HepG2 (cell line): Measurements from ENCODE around the gene CNOT6. TPM values are rescaled to one million over a fixed set of nuclear protein-coding genes. Genes with fewer than 3 reads are reported as not detected.

Source experiments
- ATAC-seq: fragments of 200-7000 bp; cut with Tn5 transposase; 3 replicates; pipeline ENCODE4 v1.9.1; 2020; ENCODE audit warnings: mild to moderate bottlenecking, moderate library complexity
- BruUV-seq: library from RNA; stranded (reverse); fragments of 400-500 nt; replicated peaks from 2 replicates; lab custom pipeline; 2021; lab: Mats Ljungman, UMichigan
- CTCF ChIA-PET: fragments of 300-600 bp; formaldehyde crosslinking; extraction: SDS; loops from one replicate; lab custom pipeline; 2021; ENCODE audit warnings: low total read pairs, inconsistent platforms, low intra/inter-chr PET ratio; lab: Yijun Ruan, JAX
- POLR2A ChIA-PET: fragments of 350-600 bp; sonication (Branson Sonifier 250); formaldehyde crosslinking; loops from one replicate; lab custom pipeline; 2020; ENCODE audit warnings: antibody characterized with exemption, inconsistent platforms; lab: Yijun Ruan, JAX
- DNase-seq: peaks from one replicate; pipeline ENCODE4 v3.0.0-alpha.2; 2015; ENCODE audit warnings: low spot score
- FAIRE-seq: peaks from 3 replicates; lab custom pipeline; 2011; peaks lifted over from hg19 to GRCh38; lab: Jason Lieb, UNC
- H2AFZ ChIP-seq: one replicate; pipeline ENCODE4 v1.6.1; 2011; ENCODE audit warnings: low read length, inconsistent platforms
- H3K27ac ChIP-seq: fragments of 300-600 bp; 3 replicates; pipeline ENCODE4 v1.8.0; 2011; ENCODE audit warnings: mixed run types, mild to moderate bottlenecking, mixed read lengths, low read length, inconsistent platforms; ENCODE audit not compliant: insufficient read depth; ENCODE audit errors: extremely low read length
- H3K27me3 ChIP-seq, 2 experiments: fragments of 200-600 bp in 1 of 2; 2 replicates in 1 of 2; 3 replicates in 1 of 2; pipeline versions ENCODE4 v1.6.0 to v1.8.0; 2011; ENCODE audit warnings: low read length in 2 of 2, mild to moderate bottlenecking in 2 of 2, moderate library complexity in 2 of 2, inconsistent platforms in 1 of 2; ENCODE audit not compliant: insufficient read depth in 2 of 2, control insufficient read depth in 1 of 2
- H3K36me3 ChIP-seq, 2 experiments: fragments of 200-600 bp in 1 of 2; replicated peaks in 1 of 2; 2 replicates in 1 of 2; 3 replicates in 1 of 2; pipeline versions ENCODE4 v1.5.1 to v1.8.0; 2011; ENCODE audit warnings: low read length in 2 of 2, inconsistent platforms in 1 of 2; ENCODE audit not compliant: insufficient read depth in 2 of 2, control insufficient read depth in 1 of 2
- H3K4me1 ChIP-seq: 2 replicates; pipeline ENCODE4 v1.5.1; 2012; ENCODE audit warnings: low read length, inconsistent platforms; ENCODE audit not compliant: insufficient read depth
- H3K4me2 ChIP-seq: 2 replicates; pipeline ENCODE4 v1.6.0; 2011; ENCODE audit warnings: low read depth, low read length, inconsistent platforms
- H3K4me3 ChIP-seq, 3 experiments: fragments of 200-600 bp in 1 of 3; sonication (generic), shearing (Covaris generic) in 1 of 3; replicated peaks in 1 of 3; 2 replicates each; pipeline ENCODE4 v1.5.1; 2011 to 2016; ENCODE audit warnings: low read length in 3 of 3, inconsistent platforms in 2 of 3, low read depth in 2 of 3, mild to moderate bottlenecking in 2 of 3, control low read depth in 1 of 3, mixed read lengths in 1 of 3; ENCODE audit not compliant: insufficient read depth in 1 of 3
- H3K79me2 ChIP-seq: one replicate; pipeline ENCODE4 v1.6.1; 2011; ENCODE audit warnings: low read length, inconsistent platforms; ENCODE audit not compliant: insufficient read depth
- H3K9ac ChIP-seq: 2 replicates; pipeline ENCODE4 v1.6.0; 2011; ENCODE audit warnings: mild to moderate bottlenecking, low read depth, low read length, inconsistent platforms; ENCODE audit not compliant: insufficient read depth
- H3K9me3 ChIP-seq: 2 replicates; pipeline ENCODE4 v1.5.1; 2012; ENCODE audit warnings: mild to moderate bottlenecking, low read length
- H4K20me1 ChIP-seq: 2 replicates; pipeline ENCODE4 v1.6.0; 2011; ENCODE audit warnings: inconsistent platforms, mild to moderate bottlenecking, low read length, moderate library complexity; ENCODE audit not compliant: insufficient read depth
- GTF2F1 ChIP-seq: fragments of 150-350 bp; IDR thresholded peaks from 2 replicates; pipeline ENCODE4 v1.6.1; 2014; ENCODE audit warnings: low read length
- HNRNPL ChIP-seq: fragments of 200-400 bp; formaldehyde crosslinking; IDR thresholded peaks from 2 replicates; pipeline ENCODE4 v1.6.1; 2017; ENCODE audit warnings: mild to moderate bottlenecking, low read depth, low read length
- KDM5B ChIP-seq: sonication (generic); formaldehyde crosslinking; IDR thresholded peaks from 2 replicates; pipeline ENCODE4 v1.4.0; 2020; ENCODE audit warnings: missing genetic modification reagents, mild to moderate bottlenecking, borderline replicate concordance
- PAF1 ChIP-seq: IDR thresholded peaks from 2 replicates; pipeline ENCODE4 v1.6.1; 2016; ENCODE audit warnings: missing genetic modification reagents, missing compliant biosample characterization
- SP2 ChIP-seq: sonication (generic); formaldehyde crosslinking; IDR thresholded peaks from 2 replicates; pipeline ENCODE4 v1.5.1; 2020; ENCODE audit warnings: mild to moderate bottlenecking, missing genetic modification reagents
- ZBTB20 ChIP-seq: sonication (generic); formaldehyde crosslinking; IDR thresholded peaks from 2 replicates; pipeline ENCODE4 v1.8.1; 2023; ENCODE audit warnings: missing genetic modification reagents, low read depth, mild to moderate bottlenecking, borderline replicate concordance
- ZNF12 ChIP-seq: sonication (generic); formaldehyde crosslinking; IDR thresholded peaks from 2 replicates; pipeline ENCODE4 v1.5.0; 2020; ENCODE audit warnings: missing genetic modification reagents
- ZNF30 ChIP-seq: sonication (generic); formaldehyde crosslinking; IDR thresholded peaks from 2 replicates; pipeline ENCODE4 v1.5.0; 2020; ENCODE audit warnings: mild to moderate bottlenecking, missing genetic modification reagents
- ZNF451 ChIP-seq: sonication (generic); formaldehyde crosslinking; IDR thresholded peaks from 2 replicates; pipeline ENCODE4 v1.5.0; 2020; ENCODE audit warnings: mild to moderate bottlenecking, missing genetic modification reagents
- ZZZ3 ChIP-seq: sonication (generic); formaldehyde crosslinking; IDR thresholded peaks from 2 replicates; pipeline ENCODE4 v1.4.0; 2020; ENCODE audit warnings: missing genetic modification reagents, mild to moderate bottlenecking, borderline replicate concordance
- WGBS: methylation state at CpG from one replicate; pipeline ENCODE4 v1.1.6; 2017; ENCODE audit warnings: low lambda C conversion rate; 5-methylcytosine and 5-hydroxymethylcytosine counted together
- in situ Hi-C: cut with HindIII; loops from 2 replicates; pipeline ENCODE4 v1.10.0; 2017; ENCODE audit warnings: low pct_unique_long_range_greater_than_20kb; ENCODE audit not compliant: extremely low pct_ligation_motif_present
- intact Hi-C: fragments of 100-400 bp; cut with micrococcal nuclease; formaldehyde crosslinking; loops from one replicate; pipeline ENCODE4 v1.10.0; 2022; ENCODE audit not compliant: unreplicated experiment
- polyA plus RNA-seq, 8 experiments: library from polyadenylated mRNA; depleted of rRNA in 3 of 8; stranded (reverse) in 7 of 8; unstranded in 1 of 8; fragments of >200 nt; fragmentation: Illumina TruSeq in 4 of 8; extraction: Trizol in 4 of 8; gene quantifications; 2 replicates each; pipeline versions ENCODE4 v1.2.1 to v1.2.3, GENCODE V29; 2011 to 2016; ENCODE audit warnings: low read depth in 4 of 8, missing spikeins in 1 of 8, mixed read lengths in 1 of 8; ENCODE audit not compliant: insufficient read depth in 1 of 8
- total RNA-seq, 5 experiments: library from RNA; depleted of rRNA; stranded (reverse); fragments of >200 nt; fragmentation: Illumina TruSeq; extraction: Trizol; gene quantifications; 2 replicates each; pipeline ENCODE4 v1.2.3, GENCODE V29; 2016; ENCODE audit warnings: low read depth in 1 of 5
- TF ChIP-seq, protein P1 (sequence below): sonication (generic); formaldehyde crosslinking; IDR thresholded peaks from 2 replicates; pipeline ENCODE4 v1.4.0; 2020; ENCODE audit warnings: missing genetic modification reagents

CNOT6 gene
- total and polyA plus RNA-seq, 2 of the 13 experiments (the other 11 are each of a cell fraction or from before 2014, with no cell fraction given): 8.8 to 9.1 TPM

DNA sequence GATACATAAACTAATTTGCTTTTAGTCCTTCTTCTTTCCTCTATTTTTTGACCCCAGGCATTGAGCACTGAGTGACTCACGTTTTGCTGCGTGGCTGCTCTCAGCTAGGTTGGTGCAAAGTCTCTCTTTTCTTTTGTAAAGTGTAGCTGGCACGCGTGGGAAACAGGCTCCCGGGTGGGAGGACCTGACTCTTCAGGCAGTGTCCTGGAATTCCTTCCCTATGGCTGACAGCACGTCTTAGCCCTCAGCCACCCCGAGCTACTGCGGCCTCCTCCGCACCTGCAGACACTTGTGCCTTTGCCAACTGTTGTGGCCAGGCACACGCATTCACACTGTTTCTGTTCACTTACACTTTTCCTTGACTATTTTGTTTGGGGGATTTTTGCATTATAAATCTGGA is 98.0 kb downstream of the CNOT6 start:
- H3K27ac ChIP-seq: no peak overlapping the region
- ATAC-seq (no peak), DNase-seq (no peak), FAIRE-seq (no peak)
- ChIA-PET POLR2A (no interaction called here), CTCF (no interaction called here)
- 31% methylated on average over 10 of the region's 10 CpGs for WGBS
- no peak overlapping the region for H3K4me3 ChIP-seq
- H3K9ac ChIP-seq: no peak overlapping the region
- intact Hi-C loops (no loop called here), in situ Hi-C loops (no loop called here)
- peaks cover 26 to 74% of the 10 kb centered on the region in 2 experiments for H3K27me3 ChIP-seq
- no peak overlapping the region for H2AFZ ChIP-seq
- no peak overlapping the region; the same call in 1 of the 2 replicates for H3K4me2 ChIP-seq
- H3K4me1 ChIP-seq: peaks cover 24% of the 10 kb centered on the region
- no peaks in the 10 kb centered on the region for H3K79me2 ChIP-seq
- no peaks in the 10 kb centered on the region for H3K36me3 ChIP-seq
- H4K20me1 ChIP-seq: no peaks in the 10 kb centered on the region
- no TSS peak for BruUV-seq
- TF ChIP-seq HNRNPL (no peak), PAF1 (CRISPR knock-in tag) (no peak), SP2 (CRISPR knock-in tag) (no peak), ZNF30 (CRISPR knock-in tag) (no peak), ZNF451 (CRISPR knock-in tag) (no peak), ZZZ3 (no peak), ZNF12 (CRISPR knock-in tag) (no peak), KDM5B (CRISPR knock-in tag) (no peak), ZBTB20 (CRISPR knock-in tag) (no peak), GTF2F1 (no peak)
- TF ChIP-seq, protein P1, sequence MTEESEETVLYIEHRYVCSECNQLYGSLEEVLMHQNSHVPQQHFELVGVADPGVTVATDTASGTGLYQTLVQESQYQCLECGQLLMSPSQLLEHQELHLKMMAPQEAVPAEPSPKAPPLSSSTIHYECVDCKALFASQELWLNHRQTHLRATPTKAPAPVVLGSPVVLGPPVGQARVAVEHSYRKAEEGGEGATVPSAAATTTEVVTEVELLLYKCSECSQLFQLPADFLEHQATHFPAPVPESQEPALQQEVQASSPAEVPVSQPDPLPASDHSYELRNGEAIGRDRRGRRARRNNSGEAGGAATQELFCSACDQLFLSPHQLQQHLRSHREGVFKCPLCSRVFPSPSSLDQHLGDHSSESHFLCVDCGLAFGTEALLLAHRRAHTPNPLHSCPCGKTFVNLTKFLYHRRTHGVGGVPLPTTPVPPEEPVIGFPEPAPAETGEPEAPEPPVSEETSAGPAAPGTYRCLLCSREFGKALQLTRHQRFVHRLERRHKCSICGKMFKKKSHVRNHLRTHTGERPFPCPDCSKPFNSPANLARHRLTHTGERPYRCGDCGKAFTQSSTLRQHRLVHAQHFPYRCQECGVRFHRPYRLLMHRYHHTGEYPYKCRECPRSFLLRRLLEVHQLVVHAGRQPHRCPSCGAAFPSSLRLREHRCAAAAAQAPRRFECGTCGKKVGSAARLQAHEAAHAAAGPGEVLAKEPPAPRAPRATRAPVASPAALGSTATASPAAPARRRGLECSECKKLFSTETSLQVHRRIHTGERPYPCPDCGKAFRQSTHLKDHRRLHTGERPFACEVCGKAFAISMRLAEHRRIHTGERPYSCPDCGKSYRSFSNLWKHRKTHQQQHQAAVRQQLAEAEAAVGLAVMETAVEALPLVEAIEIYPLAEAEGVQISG (CRISPR knock-in tag): no peak
- no peaks in the 10 kb centered on the region for H3K9me3 ChIP-seq
